Prostate gland (tissue), 2 donors: Measurements from ENCODE around the gene YIPF2. TPM values are rescaled to one million over a fixed set of nuclear protein-coding genes. Genes with fewer than 3 reads are reported as not detected.

Experiments used
- DNase-seq: peaks from one replicate; pipeline ENCODE4 v3.0.0-alpha.2; 2019; ENCODE audit warnings: low spot score
- H3K27ac ChIP-seq, 2 donors: fragments of 200-600 bp; sonication (generic); 2 replicates each; pipeline ENCODE4 v1.5.1; 2017 to 2019
- H3K27me3 ChIP-seq: fragments of 200-600 bp; sonication (generic); replicated peaks from 2 replicates; pipeline ENCODE4 v1.5.1; 2019; ENCODE audit not compliant: insufficient read depth
- H3K36me3 ChIP-seq, 2 donors: fragments of 200-600 bp; sonication (generic); 1 replicate in 1 of 2; 2 replicates in 1 of 2; pipeline versions ENCODE4 v1.5.1 to v1.8.1; 2017 to 2019
- H3K4me1 ChIP-seq: fragments of 200-600 bp; sonication (generic); replicated peaks from 2 replicates; pipeline ENCODE4 v1.5.1; 2019
- H3K4me3 ChIP-seq, 2 donors: fragments of 200-600 bp; sonication (generic); 2 replicates each; pipeline ENCODE4 v1.5.1; 2017 to 2019
- H3K9me3 ChIP-seq: fragments of 200-600 bp; sonication (generic); 2 replicates; pipeline ENCODE4 v1.5.1; 2017
- POLR2A ChIP-seq: fragments of 450-650 bp; IDR thresholded peaks from one replicate; pipeline ENCODE4 v1.6.1; 2016; ENCODE audit warnings: antibody characterized with exemption, mild to moderate bottlenecking
- POLR2AphosphoS5 ChIP-seq: sonication (generic); formaldehyde crosslinking; IDR thresholded peaks from one replicate; pipeline ENCODE4 v1.6.1; 2017; ENCODE audit warnings: antibody characterized with exemption
- WGBS: methylation state at CpG from one replicate; pipeline ENCODE4 v1.1.5; 2018; 5-methylcytosine and 5-hydroxymethylcytosine counted together
- intact Hi-C: fragments of 100-400 bp; cut with DNase I; formaldehyde crosslinking; loops from one replicate; pipeline ENCODE4 v1.14.2; 2022
- total RNA-seq, 2 donors: library from RNA; depleted of rRNA; stranded (reverse); fragments of >200 nt; gene quantifications; one replicate each; pipeline ENCODE4 v1.1.0, GENCODE V29; 2016
- TF ChIP-seq, protein P1 (sequence below), 4 experiments: fragments of 200-600 bp in 2 of 4; fragments of 450-650 bp in 2 of 4; sonication (generic) in 2 of 4; IDR thresholded peaks; 1 replicate in 3 of 4; 2 replicates in 1 of 4; pipeline ENCODE4 v1.5.1; 2016 to 2019; ENCODE audit warnings: antibody characterized with exemption in 4 of 4, mild to moderate bottlenecking in 2 of 4, moderate library complexity in 2 of 4

YIPF2 gene
- total RNA-seq, 2 donors from 2014 or later = 84.8 to 87.1 TPM

DNA sequence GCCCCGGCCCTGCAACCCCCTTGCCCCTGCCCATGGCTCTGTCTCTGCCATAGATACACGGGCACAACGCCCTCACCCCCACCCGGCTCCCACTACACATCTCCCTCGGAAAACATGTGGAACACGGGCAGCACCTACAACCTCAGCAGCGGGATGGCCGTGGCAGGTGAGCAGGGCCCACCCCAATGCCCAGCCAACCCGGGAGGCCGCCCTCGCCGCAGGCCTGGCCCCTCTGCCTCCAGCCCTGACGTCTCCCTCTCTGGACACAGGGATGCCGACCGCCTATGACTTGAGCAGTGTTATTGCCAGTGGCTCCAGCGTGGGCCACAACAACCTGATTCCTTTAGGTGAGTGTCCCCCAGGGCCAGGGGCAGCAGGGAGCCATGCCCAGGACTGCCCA lies 7.7 kb downstream of the YIPF2 start:
- TF ChIP-seq POLR2AphosphoS5 = no peak
- WGBS = 78% methylated on average over 16 of the region's 16 CpGs
- H3K9me3 ChIP-seq = no peaks in the 10 kb centered on the region
- H3K27ac ChIP-seq = no peak overlapping the region
- H3K4me1 ChIP-seq = no peaks in the 10 kb centered on the region
- peaks cover 9 to 17% of the 10 kb centered on the region in 2 donors for H3K36me3 ChIP-seq
- H3K27me3 ChIP-seq = no peaks in the 10 kb centered on the region
- intact Hi-C loops = no loop called here
- H3K4me3 ChIP-seq = no peak overlapping the region
- DNase-seq = no peak

DNA sequence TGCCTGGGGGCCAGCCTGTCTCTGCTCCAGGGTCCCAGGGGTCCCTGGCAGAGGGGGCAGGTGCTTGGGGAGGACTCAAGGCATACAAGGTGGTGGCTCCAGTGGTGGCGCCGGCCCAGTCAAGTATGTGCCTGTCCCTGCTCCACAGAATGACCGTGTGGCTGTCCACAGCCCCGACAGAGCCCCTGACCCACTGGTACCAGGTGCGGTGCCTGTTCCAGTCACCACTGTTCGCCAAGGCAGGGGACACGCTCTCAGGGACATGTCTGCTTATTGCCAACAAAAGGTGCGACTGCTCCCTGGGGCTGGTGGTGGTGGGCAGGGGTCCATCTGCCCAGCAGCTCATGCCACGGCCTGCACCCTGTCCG lies 8.2 kb downstream of the YIPF2 start:
- 94% methylated on average over 7 of the region's 10 CpGs for WGBS
- Histone ChIP-seq H3K9me3 (no peaks in the 10 kb centered on the region), H3K36me3 (peaks cover 9 to 17% of the 10 kb centered on the region in 2 donors), H3K4me3 (no peak overlapping the region), H3K4me1 (no peaks in the 10 kb centered on the region), H3K27ac (no peak overlapping the region), H3K27me3 (no peaks in the 10 kb centered on the region)
- no peak for TF ChIP-seq POLR2AphosphoS5
- TF ChIP-seq, protein P1, sequence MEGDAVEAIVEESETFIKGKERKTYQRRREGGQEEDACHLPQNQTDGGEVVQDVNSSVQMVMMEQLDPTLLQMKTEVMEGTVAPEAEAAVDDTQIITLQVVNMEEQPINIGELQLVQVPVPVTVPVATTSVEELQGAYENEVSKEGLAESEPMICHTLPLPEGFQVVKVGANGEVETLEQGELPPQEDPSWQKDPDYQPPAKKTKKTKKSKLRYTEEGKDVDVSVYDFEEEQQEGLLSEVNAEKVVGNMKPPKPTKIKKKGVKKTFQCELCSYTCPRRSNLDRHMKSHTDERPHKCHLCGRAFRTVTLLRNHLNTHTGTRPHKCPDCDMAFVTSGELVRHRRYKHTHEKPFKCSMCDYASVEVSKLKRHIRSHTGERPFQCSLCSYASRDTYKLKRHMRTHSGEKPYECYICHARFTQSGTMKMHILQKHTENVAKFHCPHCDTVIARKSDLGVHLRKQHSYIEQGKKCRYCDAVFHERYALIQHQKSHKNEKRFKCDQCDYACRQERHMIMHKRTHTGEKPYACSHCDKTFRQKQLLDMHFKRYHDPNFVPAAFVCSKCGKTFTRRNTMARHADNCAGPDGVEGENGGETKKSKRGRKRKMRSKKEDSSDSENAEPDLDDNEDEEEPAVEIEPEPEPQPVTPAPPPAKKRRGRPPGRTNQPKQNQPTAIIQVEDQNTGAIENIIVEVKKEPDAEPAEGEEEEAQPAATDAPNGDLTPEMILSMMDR (IDR thresholded peaks at IDR 0.05) = no peak
- TF ChIP-seq POLR2A = no peak
- intact Hi-C loops = no loop called here
- DNase-seq = no peak

- Histone ChIP-seq H3K9me3 (no peaks in the 10 kb centered on the region), H3K4me1 (no peaks in the 10 kb centered on the region), H3K27me3 (no peaks in the 10 kb centered on the region), H3K27ac (no peak overlapping the region), H3K36me3 (peaks cover 9 to 17% of the 10 kb centered on the region in 2 donors), H3K4me3 (no peak overlapping the region)
- no peak for TF ChIP-seq POLR2AphosphoS5
- no peak for TF ChIP-seq POLR2A
- TF ChIP-seq, protein P1 (IDR thresholded peaks at IDR 0.05) = no peak
- 72% methylated on average over 26 of the region's 26 CpGs for WGBS
- no peak for DNase-seq
- intact Hi-C loops = no loop called here
Observed at GRCh38 chr19:10919352-10920287, 8.8 kb downstream of the YIPF2 start.

DNA sequence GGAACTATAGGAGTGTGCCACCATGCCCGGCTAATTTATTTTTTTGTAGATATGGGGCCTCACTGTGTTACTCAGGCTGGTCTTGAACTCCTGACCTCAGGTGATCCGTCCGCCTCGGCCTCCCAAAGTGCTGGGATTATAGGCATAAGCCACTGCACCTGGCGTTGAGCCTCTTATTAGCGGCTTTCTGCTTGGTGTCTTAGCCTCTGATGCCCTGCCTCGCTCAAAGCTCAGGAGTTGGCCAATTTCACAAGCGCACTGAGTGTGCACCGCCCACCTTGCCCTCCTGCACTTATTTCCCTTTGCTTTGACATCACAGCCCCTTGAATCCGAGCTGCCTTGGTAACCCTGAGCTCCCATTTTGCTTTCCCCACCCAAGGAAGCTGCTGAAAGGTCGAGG lies 10.1 kb downstream of the YIPF2 start:
- DNase-seq = no peak
- WGBS = 90% methylated on average over 11 of the region's 11 CpGs
- Histone ChIP-seq H3K27me3 (no peaks in the 10 kb centered on the region), H3K4me3 (no peak overlapping the region), H3K27ac (no peak overlapping the region), H3K36me3 (peaks cover 6 to 17% of the 10 kb centered on the region in 2 donors), H3K9me3 (no peaks in the 10 kb centered on the region), H3K4me1 (no peaks in the 10 kb centered on the region)
- intact Hi-C loops = no loop called here
- TF ChIP-seq, protein P1 (IDR thresholded peaks at IDR 0.05) = no peak
- TF ChIP-seq POLR2AphosphoS5 = no peak
- no peak for TF ChIP-seq POLR2A

DNA sequence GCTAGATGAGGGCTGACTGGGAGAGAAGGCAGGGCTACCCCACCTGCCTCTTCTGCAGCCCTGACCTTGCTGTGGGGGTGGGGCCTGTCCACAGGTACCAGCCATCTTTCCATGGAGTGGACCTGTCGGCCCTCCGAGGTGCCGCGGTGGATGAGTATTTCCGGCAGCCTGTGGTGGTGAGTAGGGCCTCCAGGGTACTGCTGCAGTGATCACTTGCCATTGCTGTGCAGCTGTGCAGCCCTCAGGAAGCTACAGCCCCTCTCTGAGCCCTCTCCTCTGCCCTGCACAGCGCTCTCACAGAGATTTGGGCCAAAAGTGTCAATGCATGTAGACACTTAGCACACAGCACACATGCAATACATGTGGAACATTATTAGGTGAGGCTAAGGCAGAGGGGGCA lies 11.8 kb downstream of the YIPF2 start:
- no peaks in the 10 kb centered on the region for H3K27me3 ChIP-seq
- no peaks in the 10 kb centered on the region for H3K9me3 ChIP-seq
- intact Hi-C loops = no loop called here
- H3K4me1 ChIP-seq = no peaks in the 10 kb centered on the region
- no peak overlapping the region for H3K4me3 ChIP-seq
- no peak for DNase-seq
- no peak for TF ChIP-seq POLR2AphosphoS5
- no peak for TF ChIP-seq POLR2A
- TF ChIP-seq, protein P1 (IDR thresholded peaks at IDR 0.05) = no peak
- H3K36me3 ChIP-seq = peaks cover 7 to 20% of the 10 kb centered on the region in 2 donors
- no peak overlapping the region for H3K27ac ChIP-seq
- 97% methylated on average over 6 of the region's 6 CpGs for WGBS
